GM18507 (cell line): Measurements from ENCODE around the gene KIF22.

Source experiments
- DNase-seq: peaks from one replicate; pipeline ENCODE4 v3.0.0; 2011; ENCODE audit warnings: low read depth; ENCODE audit not compliant: insufficient read length; ENCODE audit errors: extremely low spot score
- FAIRE-seq: peaks from 2 replicates; lab custom pipeline; 2011; peaks lifted over from hg19 to GRCh38; lab: Jason Lieb, UNC

Gene KIF22

GRCh38 chr16:29811170-29811895, 20.8 kb downstream of the KIF22 start:
- FAIRE-seq (peak; percentile 99), DNase-seq (no peak)

GRCh38 chr16:29811896-29812665, 21.5 kb downstream of the KIF22 start, which contains the start of gene PRRT2:
PRRT2 (plus strand) TSS chr16:29812193; CDS start chr16:29813055, 862 bp downstream.
- no peak for FAIRE-seq
- no peak for DNase-seq

GRCh38 chr16:29812754-29813643, 22.4 kb downstream of the KIF22 start:
- FAIRE-seq, result no peak
- DNase-seq, result no peak

GRCh38 chr16:29813644-29814562, 23.4 kb downstream of the KIF22 start:
- FAIRE-seq, result no peak
- no peak for DNase-seq

GRCh38 chr16:29814592-29814991, 24.0 kb downstream of the KIF22 start:
- FAIRE-seq (no peak), DNase-seq (no peak)

GRCh38 chr16:29815032-29815721, 24.6 kb downstream of the KIF22 start:
- FAIRE-seq (no peak), DNase-seq (no peak)

- DNase-seq (peak; percentile 89), FAIRE-seq (peak; percentile 97)
Measured at GRCh38 chr16:29815793-29816693, 25.5 kb downstream of the KIF22 start, which contains the start of gene PAGR1. PAGR1 (plus strand) TSS chr16:29816152; CDS start chr16:29816526, 374 bp downstream.

- FAIRE-seq (peak; percentile 68), DNase-seq (no peak)
Measured at GRCh38 chr16:29816694-29817441, 26.3 kb downstream of the KIF22 start.

- DNase-seq, result no peak
- no peak for FAIRE-seq
Measured at GRCh38 chr16:29818082-29818481, 27.5 kb downstream of the KIF22 start.

- FAIRE-seq (no peak), DNase-seq (no peak)
Measured at GRCh38 chr16:29819506-29819905, 29.0 kb downstream of the KIF22 start.

GRCh38 chr16:29820271-29820701, 29.7 kb downstream of the KIF22 start, which contains the start of gene MVP:
MVP (plus strand) TSS chr16:29820462; CDS start chr16:29830550, 10,088 bp downstream.
- no peak for DNase-seq
- FAIRE-seq, result peak; percentile 76

GRCh38 chr16:29820730-29821642, 30.4 kb downstream of the KIF22 start:
- FAIRE-seq, result peak; percentile 78
- DNase-seq, result no peak

- DNase-seq (no peak), FAIRE-seq (no peak)
Measured at GRCh38 chr16:29821643-29822115, 31.1 kb downstream of the KIF22 start.

- DNase-seq, result no peak
- FAIRE-seq, result no peak
Measured at GRCh38 chr16:29824589-29825144, 34.1 kb downstream of the KIF22 start.
